ENCODE data around the gene ERMARD. TPM values are rescaled to one million over a fixed set of nuclear protein-coding genes. Genes with fewer than 3 reads are reported as not detected.

ERMARD gene
- polyA plus RNA-seq, 3 donors from 2014 or later, result 4.2 to 11.6 (median 10.0) TPM

- DNase-seq, result no peak
- H3K9me3 Mint-ChIP-seq, result peaks cover 0 to 4% (median under 1%) of the 10 kb centered on the region in 6 donors
- peaks cover 9% of the 10 kb centered on the region in 2 donors for H3K4me1 Mint-ChIP-seq
- no peak overlapping the region for H3K27ac Mint-ChIP-seq
- no peaks in the 10 kb centered on the region for H3K36me3 Mint-ChIP-seq
- no peak overlapping the region for H3K4me3 Mint-ChIP-seq
- peaks cover 17 to 29% (median 25%) of the 10 kb centered on the region in 3 donors for H3K27me3 Mint-ChIP-seq (ENCODE audit: low read depth in 3 of 3)
Observed at GRCh38 chr6:169813969-169814368, 62.5 kb downstream of the ERMARD start.

- Mint-ChIP-seq H3K4me3 (no peak overlapping the region), H3K36me3 (no peaks in the 10 kb centered on the region), H3K4me1 (no peaks in the 10 kb centered on the region), H3K9me3 (peaks cover 0 to 4% (median under 1%) of the 10 kb centered on the region in 6 donors), H3K27me3 (ENCODE audit: low read depth in 3 of 3) (peaks cover 8 to 22% (median 14%) of the 10 kb centered on the region in 3 donors), H3K27ac (no peak overlapping the region)
- DNase-seq, result no peak
Observed at GRCh38 chr6:169816054-169816453, 64.6 kb downstream of the ERMARD start.

GRCh38 chr6:169816975-169817374 lies 65.6 kb downstream of the ERMARD start:
- DNase-seq, result no peak
- H3K9me3 Mint-ChIP-seq, result peaks cover 0 to 4% (median under 1%) of the 10 kb centered on the region in 6 donors
- H3K36me3 Mint-ChIP-seq, result no peaks in the 10 kb centered on the region
- H3K4me1 Mint-ChIP-seq, result no peaks in the 10 kb centered on the region
- H3K27me3 Mint-ChIP-seq (ENCODE audit: low read depth in 3 of 3), result peaks cover 8 to 19% (median 14%) of the 10 kb centered on the region in 3 donors
- H3K4me3 Mint-ChIP-seq, result no peak overlapping the region
- no peak overlapping the region for H3K27ac Mint-ChIP-seq

GRCh38 chr6:169820358-169820757 lies 68.9 kb downstream of the ERMARD start:
- Mint-ChIP-seq H3K4me3 (no peak overlapping the region), H3K36me3 (peaks cover 0 to 3% (median 0%) of the 10 kb centered on the region in 3 donors), H3K9me3 (peaks cover 0 to 4% (median under 1%) of the 10 kb centered on the region in 6 donors), H3K27me3 (ENCODE audit: low read depth in 3 of 3) (peaks cover 11 to 24% (median 16%) of the 10 kb centered on the region in 3 donors), H3K4me1 (no peaks in the 10 kb centered on the region), H3K27ac (no peak overlapping the region)
- DNase-seq, result no peak

GRCh38 chr6:169824021-169824420 lies 72.6 kb downstream of the ERMARD start:
- H3K27ac Mint-ChIP-seq, result no peak overlapping the region
- no peak for DNase-seq
- H3K9me3 Mint-ChIP-seq, result peaks cover 0 to 7% (median 2%) of the 10 kb centered on the region in 6 donors
- peaks cover 4 to 9% (median 4%) of the 10 kb centered on the region in 3 donors for H3K36me3 Mint-ChIP-seq
- H3K27me3 Mint-ChIP-seq (ENCODE audit: low read depth in 3 of 3), result peaks cover 10 to 41% (median 12%) of the 10 kb centered on the region in 3 donors
- no peak overlapping the region for H3K4me3 Mint-ChIP-seq
- H3K4me1 Mint-ChIP-seq, result no peaks in the 10 kb centered on the region

GRCh38 chr6:169824848-169825557 lies 73.6 kb downstream of the ERMARD start:
- Mint-ChIP-seq H3K9me3 (peaks cover 0 to 7% (median 2%) of the 10 kb centered on the region in 6 donors), H3K4me3 (no peak overlapping the region), H3K27ac (no peak overlapping the region), H3K4me1 (no peaks in the 10 kb centered on the region), H3K27me3 (ENCODE audit: low read depth in 3 of 3) (peaks cover 10 to 41% (median 15%) of the 10 kb centered on the region in 3 donors), H3K36me3 (peaks cover 4 to 9% (median 4%) of the 10 kb centered on the region in 3 donors)
- DNase-seq, result no peak

GRCh38 chr6:169825558-169826225 lies 74.3 kb downstream of the ERMARD start:
- Mint-ChIP-seq H3K9me3 (peaks cover 0 to 7% (median 2%) of the 10 kb centered on the region in 6 donors), H3K27me3 (ENCODE audit: low read depth in 3 of 3) (peaks cover 12 to 37% (median 15%) of the 10 kb centered on the region in 3 donors), H3K4me3 (no peak overlapping the region), H3K36me3 (peaks cover 4 to 9% (median 4%) of the 10 kb centered on the region in 3 donors), H3K4me1 (no peaks in the 10 kb centered on the region), H3K27ac (no peak overlapping the region)
- no peak for DNase-seq

GRCh38 chr6:169826697-169827096 lies 75.3 kb downstream of the ERMARD start:
- Mint-ChIP-seq H3K27ac (no peak overlapping the region), H3K36me3 (peaks cover 4 to 10% (median 4%) of the 10 kb centered on the region in 3 donors), H3K4me3 (no peak overlapping the region), H3K27me3 (ENCODE audit: low read depth in 3 of 3) (peaks cover 14 to 36% (median 15%) of the 10 kb centered on the region in 3 donors), H3K4me1 (peaks cover 3 to 4% of the 10 kb centered on the region in 2 donors), H3K9me3 (peaks cover 0 to 7% (median 3%) of the 10 kb centered on the region in 6 donors)
- DNase-seq, result no peak

- DNase-seq, result no peak
- Mint-ChIP-seq H3K9me3 (peaks cover 0 to 7% (median 3%) of the 10 kb centered on the region in 6 donors), H3K27ac (no peak overlapping the region), H3K4me1 (peaks cover 4 to 7% of the 10 kb centered on the region in 2 donors), H3K36me3 (peaks cover 4 to 12% (median 4%) of the 10 kb centered on the region in 3 donors), H3K27me3 (ENCODE audit: low read depth in 3 of 3) (peaks cover 14 to 39% (median 15%) of the 10 kb centered on the region in 3 donors), H3K4me3 (no peak overlapping the region)
Observed at GRCh38 chr6:169827290-169827717, 75.9 kb downstream of the ERMARD start.

- DNase-seq, result no peak
- peaks cover 4 to 9% (median 4%) of the 10 kb centered on the region in 3 donors for H3K36me3 Mint-ChIP-seq
- H3K4me3 Mint-ChIP-seq, result no peak overlapping the region
- no peak overlapping the region for H3K27ac Mint-ChIP-seq
- peaks cover 14 to 39% (median 15%) of the 10 kb centered on the region in 3 donors for H3K27me3 Mint-ChIP-seq (ENCODE audit: low read depth in 3 of 3)
- H3K9me3 Mint-ChIP-seq, result peaks cover 0 to 7% (median 3%) of the 10 kb centered on the region in 6 donors
- H3K4me1 Mint-ChIP-seq, result peaks cover 4 to 7% of the 10 kb centered on the region in 2 donors
Observed at GRCh38 chr6:169828176-169828575, 76.8 kb downstream of the ERMARD start.

- peaks cover 4 to 9% (median 4%) of the 10 kb centered on the region in 3 donors for H3K36me3 Mint-ChIP-seq
- peaks cover 8 to 16% of the 10 kb centered on the region in 2 donors for H3K4me1 Mint-ChIP-seq
- H3K4me3 Mint-ChIP-seq, result no peak overlapping the region
- peaks cover 0 to 7% (median 3%) of the 10 kb centered on the region in 6 donors for H3K9me3 Mint-ChIP-seq
- no peak overlapping the region for H3K27ac Mint-ChIP-seq
- no peak for DNase-seq
- H3K27me3 Mint-ChIP-seq (ENCODE audit: low read depth in 3 of 3), result peaks cover 14 to 30% (median 15%) of the 10 kb centered on the region in 3 donors
Observed at GRCh38 chr6:169829786-169830185, 78.4 kb downstream of the ERMARD start.

GRCh38 chr6:169830876-169831275 lies 79.5 kb downstream of the ERMARD start:
- H3K27me3 Mint-ChIP-seq (ENCODE audit: low read depth in 3 of 3), result peaks cover 14 to 32% (median 15%) of the 10 kb centered on the region in 3 donors
- H3K4me3 Mint-ChIP-seq, result no peak overlapping the region
- no peak for DNase-seq
- H3K36me3 Mint-ChIP-seq, result peaks cover 4 to 9% (median 4%) of the 10 kb centered on the region in 3 donors
- peaks cover 0 to 7% (median 3%) of the 10 kb centered on the region in 6 donors for H3K9me3 Mint-ChIP-seq
- H3K4me1 Mint-ChIP-seq, result peaks cover 8 to 16% of the 10 kb centered on the region in 2 donors
- H3K27ac Mint-ChIP-seq, result no peak overlapping the region

Measured in immature natural killer cell (primary cell).